ENCODE measurements around the gene PKDCC.

PKDCC gene

DNA sequence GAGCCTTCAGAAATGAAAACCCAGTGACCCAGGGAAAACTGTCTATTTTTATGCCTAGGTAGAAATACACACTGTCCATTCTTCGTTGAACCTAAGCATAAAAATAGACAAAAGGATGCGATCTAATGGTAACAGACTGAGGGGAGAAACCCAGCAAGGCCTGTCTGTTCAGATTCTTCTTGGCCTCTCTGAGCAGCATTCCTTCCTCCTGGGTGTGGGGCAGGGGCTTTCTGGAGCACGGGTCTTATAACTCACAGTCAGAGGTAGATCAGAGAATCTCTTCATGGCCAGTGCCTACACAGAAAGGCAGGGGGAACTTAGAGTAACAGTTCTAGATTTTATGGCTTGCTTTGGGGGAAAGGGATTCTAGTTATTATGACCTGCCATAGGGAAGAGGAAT lies 56.0 kb downstream of the PKDCC start:
- H3K27ac ChIP-seq (ENCODE audit: low read depth, low read length), result peak overlapping the region; percentile 95
- no peak overlapping the region for H3K4me3 ChIP-seq (ENCODE audit: low read depth in 1 of 5, low read length in 5 of 5)
- H3K27me3 ChIP-seq (ENCODE audit: control insufficient read depth in 5 of 5, insufficient read depth in 4 of 5, low read length in 5 of 5), result peaks cover 0 to 3% (median 0%) of the 10 kb centered on the region in 5 donors
- H3K9ac ChIP-seq (ENCODE audit: low read length in 5 of 5), result no peak overlapping the region
- H3K4me1 ChIP-seq (ENCODE audit: control insufficient read depth in 5 of 5, insufficient read depth in 5 of 5, low read length in 5 of 5), result peaks cover 10 to 38% (median 25%) of the 10 kb centered on the region in 5 donors
- no peaks in the 10 kb centered on the region for H3K36me3 ChIP-seq (ENCODE audit: control insufficient read depth in 5 of 5, insufficient read depth in 5 of 5, low read length in 5 of 5)
- peaks cover 0 to 6% (median 0%) of the 10 kb centered on the region in 5 donors for H3K9me3 ChIP-seq (ENCODE audit: control insufficient read depth in 5 of 5, low read length in 5 of 5)

GRCh38 chr2:42104621-42105020 lies 56.8 kb downstream of the PKDCC start:
- no peak overlapping the region for H3K4me3 ChIP-seq (ENCODE audit: low read depth in 1 of 5, low read length in 5 of 5)
- no peaks in the 10 kb centered on the region for H3K36me3 ChIP-seq (ENCODE audit: control insufficient read depth in 5 of 5, insufficient read depth in 5 of 5, low read length in 5 of 5)
- no peak overlapping the region for H3K9ac ChIP-seq (ENCODE audit: low read length in 5 of 5)
- H3K27ac ChIP-seq (ENCODE audit: low read depth, low read length), result no peak overlapping the region
- H3K9me3 ChIP-seq (ENCODE audit: control insufficient read depth in 5 of 5, low read length in 5 of 5), result peaks cover 0 to 6% (median 0%) of the 10 kb centered on the region in 5 donors
- peaks cover 4 to 30% (median 17%) of the 10 kb centered on the region in 5 donors for H3K4me1 ChIP-seq (ENCODE audit: control insufficient read depth in 5 of 5, insufficient read depth in 5 of 5, low read length in 5 of 5)
- peaks cover 0 to 3% (median 0%) of the 10 kb centered on the region in 5 donors for H3K27me3 ChIP-seq (ENCODE audit: control insufficient read depth in 5 of 5, insufficient read depth in 4 of 5, low read length in 5 of 5)

- no peaks in the 10 kb centered on the region for H3K9me3 ChIP-seq (ENCODE audit: control insufficient read depth in 5 of 5, low read length in 5 of 5)
- H3K36me3 ChIP-seq (ENCODE audit: control insufficient read depth in 5 of 5, insufficient read depth in 5 of 5, low read length in 5 of 5), result no peaks in the 10 kb centered on the region
- peaks cover 4 to 32% (median 22%) of the 10 kb centered on the region in 5 donors for H3K4me1 ChIP-seq (ENCODE audit: control insufficient read depth in 5 of 5, insufficient read depth in 5 of 5, low read length in 5 of 5)
- H3K27me3 ChIP-seq (ENCODE audit: control insufficient read depth in 5 of 5, insufficient read depth in 4 of 5, low read length in 5 of 5), result peaks cover 0 to 3% (median 0%) of the 10 kb centered on the region in 5 donors
- H3K9ac ChIP-seq (ENCODE audit: low read length in 5 of 5), result no peak overlapping the region
- H3K27ac ChIP-seq (ENCODE audit: low read depth, low read length), result no peak overlapping the region
- no peak overlapping the region for H3K4me3 ChIP-seq (ENCODE audit: low read depth in 1 of 5, low read length in 5 of 5)
Measured at GRCh38 chr2:42105330-42106256, 57.8 kb downstream of the PKDCC start.

DNA sequence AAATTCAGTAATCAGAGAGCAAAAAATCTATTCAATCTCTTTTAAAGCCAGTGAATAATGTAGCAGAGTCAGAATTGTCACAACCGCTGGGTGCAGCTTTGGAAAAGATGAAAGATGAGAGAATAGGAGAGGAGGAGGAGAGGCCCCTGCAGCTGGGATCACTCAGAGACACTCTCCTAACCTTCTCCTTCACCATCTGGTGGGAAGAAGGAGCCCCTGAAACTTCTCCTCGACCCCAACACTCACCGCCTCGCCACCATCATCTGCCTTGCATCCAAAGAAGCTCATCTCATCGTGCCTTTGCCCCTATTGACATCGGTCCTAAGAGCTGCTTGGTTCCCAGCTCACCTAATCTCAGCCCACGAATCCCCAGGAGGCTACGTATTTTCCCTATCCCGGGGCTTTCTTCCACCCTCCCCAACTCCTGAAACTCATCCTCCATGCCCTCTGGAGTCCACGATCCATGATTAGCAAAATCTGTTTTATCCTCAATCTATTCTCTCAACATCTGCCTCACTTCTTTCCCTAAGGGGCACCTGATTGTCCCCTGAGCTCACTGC lies 58.5 kb downstream of the PKDCC start:
- no peak overlapping the region for H3K27ac ChIP-seq (ENCODE audit: low read depth, low read length)
- H3K36me3 ChIP-seq (ENCODE audit: control insufficient read depth in 5 of 5, insufficient read depth in 5 of 5, low read length in 5 of 5), result no peaks in the 10 kb centered on the region
- no peaks in the 10 kb centered on the region for H3K9me3 ChIP-seq (ENCODE audit: control insufficient read depth in 5 of 5, low read length in 5 of 5)
- H3K4me3 ChIP-seq (ENCODE audit: low read depth in 1 of 5, low read length in 5 of 5), result no peak overlapping the region
- peaks cover 0 to 3% (median 0%) of the 10 kb centered on the region in 5 donors for H3K27me3 ChIP-seq (ENCODE audit: control insufficient read depth in 5 of 5, insufficient read depth in 4 of 5, low read length in 5 of 5)
- H3K9ac ChIP-seq (ENCODE audit: low read length in 5 of 5), result no peak overlapping the region
- H3K4me1 ChIP-seq (ENCODE audit: control insufficient read depth in 5 of 5, insufficient read depth in 5 of 5, low read length in 5 of 5), result peaks cover 4 to 32% (median 25%) of the 10 kb centered on the region in 5 donors

GRCh38 chr2:42107249-42108042 lies 59.6 kb downstream of the PKDCC start:
- no peak overlapping the region for H3K4me3 ChIP-seq (ENCODE audit: low read depth in 1 of 5, low read length in 5 of 5)
- no peaks in the 10 kb centered on the region for H3K27me3 ChIP-seq (ENCODE audit: control insufficient read depth in 5 of 5, insufficient read depth in 4 of 5, low read length in 5 of 5)
- H3K27ac ChIP-seq (ENCODE audit: low read depth, low read length), result no peak overlapping the region
- no peaks in the 10 kb centered on the region for H3K36me3 ChIP-seq (ENCODE audit: control insufficient read depth in 5 of 5, insufficient read depth in 5 of 5, low read length in 5 of 5)
- H3K9me3 ChIP-seq (ENCODE audit: control insufficient read depth in 5 of 5, low read length in 5 of 5), result no peaks in the 10 kb centered on the region
- H3K4me1 ChIP-seq (ENCODE audit: control insufficient read depth in 5 of 5, insufficient read depth in 5 of 5, low read length in 5 of 5), result peaks cover 2 to 22% (median 16%) of the 10 kb centered on the region in 5 donors
- no peak overlapping the region for H3K9ac ChIP-seq (ENCODE audit: low read length in 5 of 5)
